ENCODE measurements around the gene VMAC.

DNA sequence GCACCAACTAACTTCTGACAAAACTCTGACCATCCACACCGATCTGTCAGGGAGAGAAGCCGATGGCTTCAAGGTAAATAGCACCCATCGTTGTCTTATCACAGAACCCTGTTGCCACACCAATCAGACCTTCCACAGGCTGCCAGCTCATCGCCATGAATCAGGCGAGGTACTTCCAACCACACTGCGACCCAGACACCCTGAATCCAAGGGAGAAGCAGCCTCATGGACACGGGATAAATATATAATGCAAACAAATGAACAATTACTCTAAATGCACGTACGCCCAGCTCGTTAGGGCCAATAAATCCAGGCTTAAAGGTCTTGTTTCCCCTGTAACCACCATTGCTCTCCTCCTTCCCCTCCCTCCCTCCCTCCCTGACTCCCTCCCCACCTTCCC lies 52.5 kb downstream of the VMAC start:
- TF ChIP-seq ELF4 (IDR thresholded peaks at IDR 0.05) (no peak), SUZ12 (IDR thresholded peaks at IDR 0.05) (no peak), TARDBP (IDR thresholded peaks at IDR 0.05) (no peak), SP1 (IDR thresholded peaks at IDR 0.05) (no peak), HDGF (IDR thresholded peaks at IDR 0.05; ENCODE audit: borderline replicate concordance) (no peak), FOXK2 (IDR thresholded peaks at IDR 0.05) (no peak), L3MBTL2 (conservative IDR thresholded peaks at IDR 0.05) (no peak), FOXA1 (IDR thresholded peaks at IDR 0.05) (no peak), BHLHE40 (IDR thresholded peaks at IDR 0.05; ENCODE audit: borderline replicate concordance) (no peak), ARNT (IDR thresholded peaks at IDR 0.05) (no peak), NFRKB (IDR thresholded peaks at IDR 0.05) (no peak), CTBP1 (IDR thresholded peaks at IDR 0.05; ENCODE audit: borderline replicate concordance) (no peak), FOXM1 (IDR thresholded peaks at IDR 0.05; ENCODE audit: borderline replicate concordance) (no peak)
- TF ChIP-seq, protein P1, sequence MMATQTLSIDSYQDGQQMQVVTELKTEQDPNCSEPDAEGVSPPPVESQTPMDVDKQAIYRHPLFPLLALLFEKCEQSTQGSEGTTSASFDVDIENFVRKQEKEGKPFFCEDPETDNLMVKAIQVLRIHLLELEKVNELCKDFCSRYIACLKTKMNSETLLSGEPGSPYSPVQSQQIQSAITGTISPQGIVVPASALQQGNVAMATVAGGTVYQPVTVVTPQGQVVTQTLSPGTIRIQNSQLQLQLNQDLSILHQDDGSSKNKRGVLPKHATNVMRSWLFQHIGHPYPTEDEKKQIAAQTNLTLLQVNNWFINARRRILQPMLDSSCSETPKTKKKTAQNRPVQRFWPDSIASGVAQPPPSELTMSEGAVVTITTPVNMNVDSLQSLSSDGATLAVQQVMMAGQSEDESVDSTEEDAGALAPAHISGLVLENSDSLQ (IDR thresholded peaks at IDR 0.05): no peak
